Muscle layer of colon (tissue), 2 donors: ENCODE results near the gene TCF7L2.
A peak's percentile ranks its signal among the peaks of the same experiment; 100 is the strongest.

Source experiments
- H3K27ac ChIP-seq: one replicate; pipeline ENCODE4 v1.7.0; 2013; ENCODE audit warnings: low read depth, mild to moderate bottlenecking, low read length, moderate library complexity
- H3K27me3 ChIP-seq, 2 donors: one replicate each; pipeline ENCODE4 v1.7.0; 2013; ENCODE audit warnings: low read length in 2 of 2, mild to moderate bottlenecking in 2 of 2; ENCODE audit not compliant: insufficient read depth in 2 of 2, control insufficient read depth in 1 of 2
- H3K36me3 ChIP-seq: one replicate; pipeline ENCODE4 v1.7.0; 2013; ENCODE audit warnings: mild to moderate bottlenecking, low read length; ENCODE audit not compliant: insufficient read depth
- H3K4me1 ChIP-seq: one replicate; pipeline ENCODE4 v1.7.0; 2013; ENCODE audit warnings: mild to moderate bottlenecking, low read length; ENCODE audit not compliant: insufficient read depth
- H3K4me3 ChIP-seq, 2 donors: one replicate each; pipeline ENCODE4 v1.7.0; 2013; ENCODE audit warnings: low read length in 2 of 2, low read depth in 1 of 2, mild to moderate bottlenecking in 1 of 2, moderate library complexity in 1 of 2
- H3K9ac ChIP-seq: one replicate; pipeline ENCODE4 v1.7.0; 2013; ENCODE audit warnings: low read length
- H3K9me3 ChIP-seq: one replicate; pipeline ENCODE4 v1.7.0; 2013; ENCODE audit warnings: mild to moderate bottlenecking, low read length
- donor health status: abdominal sarcoma.
- donor health status: Adenocarcinoma of cecum.

The TCF7L2 gene

DNA sequence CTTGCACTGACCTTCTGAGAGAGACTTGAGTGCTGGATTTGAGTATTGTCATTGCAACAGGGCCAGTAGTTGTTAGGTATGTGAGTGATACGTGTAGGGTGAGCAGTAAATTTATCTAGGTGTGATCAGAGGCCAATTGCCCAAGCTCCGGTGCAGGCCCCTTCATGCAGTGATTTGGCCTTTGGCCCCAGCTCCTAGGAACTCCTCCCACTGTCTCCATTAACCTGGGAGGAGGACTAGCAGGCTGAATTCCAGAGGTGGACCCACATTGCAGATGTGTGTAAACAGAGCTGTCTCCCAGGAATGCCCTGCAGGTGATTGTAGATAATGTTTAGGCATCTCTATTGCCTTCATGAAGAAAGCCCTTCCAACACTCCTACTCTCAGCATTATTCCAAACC lies 19.5 kb downstream of the TCF7L2 start:
- no peak overlapping the region for H3K27ac ChIP-seq
- H3K4me3 ChIP-seq: no peak overlapping the region
- no peak overlapping the region for H3K9ac ChIP-seq
- peaks cover 24% of the 10 kb centered on the region for H3K4me1 ChIP-seq
- H3K9me3 ChIP-seq: no peaks in the 10 kb centered on the region
- H3K36me3 ChIP-seq: no peaks in the 10 kb centered on the region
- H3K27me3 ChIP-seq: no peaks in the 10 kb centered on the region

DNA sequence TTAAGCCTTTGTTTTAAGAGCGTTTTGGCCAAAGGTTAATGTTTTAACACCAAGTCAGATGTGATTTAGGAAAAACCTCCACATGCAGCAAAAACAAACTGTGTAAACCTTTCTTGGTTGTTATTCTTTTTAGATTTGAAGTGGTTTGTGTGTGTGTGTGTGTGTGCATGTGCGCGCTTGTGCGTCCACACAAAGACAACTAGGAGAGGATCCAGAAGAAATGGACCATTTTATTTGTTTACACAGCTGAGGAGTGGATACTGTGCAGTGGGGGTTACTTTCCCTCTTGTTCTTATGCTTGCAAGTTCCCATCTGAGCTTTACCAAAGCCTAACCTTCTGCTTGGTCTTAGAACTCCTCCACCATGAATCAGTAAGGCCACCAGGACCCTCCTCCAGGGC lies 20.0 kb downstream of the TCF7L2 start:
- H3K27ac ChIP-seq: no peak overlapping the region
- H3K4me1 ChIP-seq: peaks cover 19% of the 10 kb centered on the region
- H3K36me3 ChIP-seq: no peaks in the 10 kb centered on the region
- no peak overlapping the region for H3K4me3 ChIP-seq
- H3K9me3 ChIP-seq: no peaks in the 10 kb centered on the region
- H3K9ac ChIP-seq: no peak overlapping the region
- H3K27me3 ChIP-seq: no peaks in the 10 kb centered on the region

DNA sequence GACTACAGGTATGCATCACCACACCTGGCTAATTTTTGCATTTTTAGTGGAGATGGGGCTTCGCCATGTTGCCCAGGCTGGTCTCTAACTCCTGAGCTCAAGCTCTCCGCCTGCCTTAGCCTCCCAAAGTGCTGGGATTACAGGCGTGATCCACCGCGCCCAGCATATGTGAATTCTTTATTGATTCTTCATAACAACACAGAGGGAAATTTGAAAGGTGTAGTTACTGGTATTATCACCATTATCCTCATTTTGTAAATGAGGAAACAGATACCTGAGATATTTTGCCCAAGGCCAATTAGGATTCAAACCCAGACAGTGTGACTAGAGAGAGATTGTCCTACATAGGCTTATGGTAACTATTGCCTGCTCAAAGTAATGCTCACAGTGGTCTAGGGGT lies 22.6 kb downstream of the TCF7L2 start:
- no peak overlapping the region for H3K4me3 ChIP-seq
- H3K9ac ChIP-seq: no peak overlapping the region
- H3K27me3 ChIP-seq: no peaks in the 10 kb centered on the region
- no peak overlapping the region for H3K27ac ChIP-seq
- H3K36me3 ChIP-seq: no peaks in the 10 kb centered on the region
- peaks cover 27% of the 10 kb centered on the region for H3K4me1 ChIP-seq
- H3K9me3 ChIP-seq: no peaks in the 10 kb centered on the region

DNA sequence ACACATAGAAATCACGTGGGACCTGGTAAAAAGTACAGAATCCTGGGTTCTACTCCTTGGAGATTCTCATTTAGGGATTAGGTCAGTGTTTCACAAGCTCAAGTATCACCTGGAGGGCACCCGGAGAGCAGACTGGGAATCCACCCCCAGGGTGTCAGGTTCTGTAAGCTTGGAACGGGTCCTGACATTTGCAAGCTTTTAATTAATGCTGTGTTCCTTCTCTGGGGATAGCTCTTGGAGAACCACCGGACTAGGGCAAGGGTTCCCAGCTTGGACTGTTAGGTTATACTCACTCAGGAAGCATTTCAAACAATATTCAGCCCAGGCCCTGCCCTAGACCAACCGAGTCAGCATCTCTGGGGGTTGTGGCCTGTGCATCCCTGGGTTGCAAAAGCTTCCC lies 23.0 kb downstream of the TCF7L2 start:
- Histone ChIP-seq H3K4me3 (no peak overlapping the region), H3K27me3 (no peaks in the 10 kb centered on the region), H3K9me3 (no peaks in the 10 kb centered on the region), H3K4me1 (peaks cover 29% of the 10 kb centered on the region), H3K27ac (no peak overlapping the region), H3K36me3 (no peaks in the 10 kb centered on the region), H3K9ac (no peak overlapping the region)

DNA sequence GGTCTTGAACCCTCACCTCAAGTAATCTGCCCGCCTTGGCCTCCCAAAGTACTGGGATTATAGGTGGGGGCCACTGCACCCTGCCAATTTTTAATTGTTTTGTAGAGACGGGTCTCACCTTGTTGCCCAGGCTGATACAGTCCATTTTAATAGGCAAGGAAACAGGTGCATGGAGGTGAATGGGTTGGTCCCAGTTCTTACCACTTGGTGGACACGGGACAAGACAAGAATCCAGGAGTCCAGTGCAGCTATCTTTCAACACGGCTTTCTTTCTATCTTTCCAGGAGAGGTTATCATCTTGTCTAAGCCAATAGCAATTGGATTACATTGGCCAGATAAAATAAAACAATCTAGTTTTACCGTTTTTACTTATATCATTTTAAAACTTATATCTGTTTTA lies 23.8 kb downstream of the TCF7L2 start:
- Histone ChIP-seq H3K4me3 (no peak overlapping the region), H3K36me3 (no peaks in the 10 kb centered on the region), H3K9ac (no peak overlapping the region), H3K27me3 (no peaks in the 10 kb centered on the region), H3K9me3 (no peaks in the 10 kb centered on the region), H3K4me1 (peaks cover 29% of the 10 kb centered on the region), H3K27ac (no peak overlapping the region)

DNA sequence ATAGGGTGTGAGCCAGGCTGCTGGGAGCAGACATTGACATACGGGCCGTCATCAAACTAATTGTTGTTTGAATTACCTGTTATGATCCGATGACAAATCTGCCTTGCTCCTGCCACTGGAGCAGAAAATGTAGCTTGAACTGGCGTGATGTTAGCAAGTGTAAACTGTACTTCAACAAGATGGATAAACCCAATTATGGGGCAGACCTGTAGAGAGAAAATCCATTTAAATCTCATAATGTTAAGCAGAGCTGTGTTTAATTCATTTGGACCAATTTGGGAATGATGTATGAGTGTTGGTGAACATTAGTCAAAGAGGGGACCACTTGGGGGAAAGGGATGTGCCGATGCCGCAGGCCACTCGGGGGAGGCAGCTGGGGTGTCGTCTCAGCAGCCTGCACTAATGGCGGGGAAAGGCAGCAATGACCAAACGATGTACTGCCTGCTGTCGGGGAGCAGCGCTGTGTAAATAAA lies 27.4 kb downstream of the TCF7L2 start:
- H3K27me3 ChIP-seq: no peaks in the 10 kb centered on the region
- H3K27ac ChIP-seq: no peak overlapping the region
- peaks cover 58% of the 10 kb centered on the region for H3K4me1 ChIP-seq
- H3K9me3 ChIP-seq: no peaks in the 10 kb centered on the region
- no peak overlapping the region for H3K9ac ChIP-seq
- H3K4me3 ChIP-seq: no peak overlapping the region
- no peaks in the 10 kb centered on the region for H3K36me3 ChIP-seq

DNA sequence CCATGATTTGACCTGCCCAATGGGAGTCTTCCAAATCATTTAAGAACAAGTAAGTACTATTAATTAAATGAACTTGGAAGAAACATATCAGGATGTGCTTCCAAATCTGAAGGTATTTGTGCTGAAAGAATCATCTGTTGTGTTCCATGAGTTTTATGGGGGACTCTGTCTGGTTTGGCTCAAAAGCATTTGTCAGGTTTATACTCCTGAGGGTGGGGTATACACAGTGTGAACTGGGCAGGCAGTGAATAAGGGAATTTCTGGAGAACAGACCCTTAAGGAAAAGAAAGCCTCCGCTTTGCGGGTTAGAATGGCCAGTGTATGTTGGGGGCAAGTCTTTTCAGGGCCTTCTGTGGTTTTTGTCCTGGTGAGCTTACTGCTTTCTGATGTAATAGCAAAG lies 29.9 kb downstream of the TCF7L2 start:
- Histone ChIP-seq H3K9ac (no peak overlapping the region), H3K27me3 (no peaks in the 10 kb centered on the region), H3K27ac (no peak overlapping the region), H3K4me1 (peaks cover 66% of the 10 kb centered on the region), H3K36me3 (no peaks in the 10 kb centered on the region), H3K4me3 (no peak overlapping the region), H3K9me3 (no peaks in the 10 kb centered on the region)

DNA sequence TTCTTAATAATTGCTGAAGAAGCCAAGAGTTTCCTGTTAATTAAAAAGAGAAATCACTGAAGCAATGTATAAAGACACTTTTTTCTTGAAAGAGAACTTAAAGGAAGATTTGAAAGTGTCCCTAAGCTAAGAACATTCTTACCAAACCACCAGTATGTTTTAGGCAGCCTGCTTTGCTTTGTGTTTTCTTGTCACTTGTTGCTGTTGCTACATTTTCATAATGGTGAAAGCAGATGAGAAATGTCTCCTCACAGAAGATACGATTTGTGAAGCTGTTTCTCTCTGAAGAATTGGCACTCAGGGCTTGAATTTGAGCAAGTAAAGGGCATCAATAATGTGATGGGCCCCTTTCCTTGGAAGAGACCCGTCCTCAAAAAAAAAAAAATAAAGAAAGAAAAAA lies 30.9 kb downstream of the TCF7L2 start:
- Histone ChIP-seq H3K4me1 (peaks cover 73% of the 10 kb centered on the region), H3K27ac (no peak overlapping the region), H3K9ac (no peak overlapping the region), H3K9me3 (no peaks in the 10 kb centered on the region), H3K4me3 (no peak overlapping the region), H3K27me3 (no peaks in the 10 kb centered on the region), H3K36me3 (no peaks in the 10 kb centered on the region)

DNA sequence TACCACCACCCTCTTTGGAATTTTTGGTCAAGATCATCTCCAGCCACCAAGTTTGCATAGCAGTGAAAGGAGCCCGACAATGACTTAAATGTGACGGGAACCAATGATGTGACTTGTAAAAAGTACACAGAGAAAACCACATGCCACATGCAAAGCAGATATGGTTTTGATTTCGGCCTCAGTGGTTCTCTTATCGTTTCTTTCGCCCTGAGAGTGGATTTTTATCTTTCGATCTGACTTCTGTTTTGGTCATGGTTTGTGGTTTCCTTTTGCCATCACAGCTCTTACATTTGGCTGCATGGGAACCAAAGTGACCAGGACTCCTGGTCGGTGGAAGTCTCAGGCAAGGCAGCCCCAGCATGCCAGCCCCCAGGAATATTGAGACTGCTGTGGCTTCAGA lies 31.5 kb downstream of the TCF7L2 start:
- H3K9me3 ChIP-seq: no peaks in the 10 kb centered on the region
- H3K36me3 ChIP-seq: no peaks in the 10 kb centered on the region
- H3K4me3 ChIP-seq: no peak overlapping the region
- H3K27ac ChIP-seq: no peak overlapping the region
- no peak overlapping the region for H3K9ac ChIP-seq
- H3K4me1 ChIP-seq: peaks cover 73% of the 10 kb centered on the region
- no peaks in the 10 kb centered on the region for H3K27me3 ChIP-seq

DNA sequence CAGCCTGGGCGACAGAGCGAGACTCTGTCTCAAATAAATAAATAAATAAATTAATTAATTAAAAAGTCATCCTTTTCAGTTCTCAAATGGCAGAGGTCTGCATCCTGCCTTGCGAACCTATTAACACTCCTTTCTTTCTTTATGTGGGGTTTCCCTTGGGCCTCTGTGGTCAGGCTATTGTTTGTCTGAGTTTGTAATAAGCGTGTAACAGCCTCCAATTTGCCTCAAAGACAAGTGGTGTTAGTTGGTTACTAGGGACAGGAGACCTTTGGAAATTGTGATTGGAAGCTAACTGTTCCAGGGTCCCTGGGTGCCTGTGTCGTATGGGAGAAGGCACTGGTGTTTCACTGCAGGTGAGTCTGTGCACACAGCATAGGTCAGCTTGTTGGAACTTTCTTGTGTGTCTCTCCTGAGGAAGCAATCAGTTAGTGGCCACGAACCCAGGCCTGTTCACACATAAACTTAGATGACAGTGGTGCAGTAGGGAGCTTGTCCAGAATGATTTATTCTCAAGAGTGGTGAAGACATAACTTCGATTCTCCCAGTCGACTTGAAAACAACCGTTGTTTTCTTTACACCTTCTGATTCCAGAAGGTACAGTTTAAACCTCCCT lies 33.5 kb downstream of the TCF7L2 start:
- Histone ChIP-seq H3K4me3 (no peak overlapping the region), H3K4me1 (peaks cover 74% of the 10 kb centered on the region), H3K9ac (no peak overlapping the region), H3K27me3 (no peaks in the 10 kb centered on the region), H3K36me3 (no peaks in the 10 kb centered on the region), H3K27ac (no peak overlapping the region), H3K9me3 (no peaks in the 10 kb centered on the region)

DNA sequence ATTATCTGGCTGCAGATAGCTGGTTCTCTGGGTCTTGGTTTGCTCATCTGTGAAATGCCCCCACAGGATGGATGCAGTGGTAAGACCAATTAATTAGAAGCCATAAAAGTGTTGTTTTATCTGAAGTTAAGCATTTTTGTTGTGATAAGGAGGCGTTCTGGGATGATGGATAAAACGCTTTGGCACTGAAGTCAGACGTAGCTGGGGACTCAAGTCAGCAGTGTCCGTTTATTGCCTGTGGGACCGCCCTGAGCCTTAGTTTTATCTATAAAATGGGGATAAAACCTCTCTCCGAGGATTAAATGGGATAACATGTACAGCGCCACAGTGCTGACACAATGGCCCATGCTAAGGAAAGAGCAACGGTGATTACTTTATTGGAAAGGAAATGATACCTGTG lies 34.7 kb downstream of the TCF7L2 start:
- Histone ChIP-seq H3K4me3 (no peak overlapping the region), H3K9ac (no peak overlapping the region), H3K27me3 (no peaks in the 10 kb centered on the region), H3K36me3 (no peaks in the 10 kb centered on the region), H3K4me1 (peaks cover 76% of the 10 kb centered on the region), H3K27ac (no peak overlapping the region), H3K9me3 (no peaks in the 10 kb centered on the region)

DNA sequence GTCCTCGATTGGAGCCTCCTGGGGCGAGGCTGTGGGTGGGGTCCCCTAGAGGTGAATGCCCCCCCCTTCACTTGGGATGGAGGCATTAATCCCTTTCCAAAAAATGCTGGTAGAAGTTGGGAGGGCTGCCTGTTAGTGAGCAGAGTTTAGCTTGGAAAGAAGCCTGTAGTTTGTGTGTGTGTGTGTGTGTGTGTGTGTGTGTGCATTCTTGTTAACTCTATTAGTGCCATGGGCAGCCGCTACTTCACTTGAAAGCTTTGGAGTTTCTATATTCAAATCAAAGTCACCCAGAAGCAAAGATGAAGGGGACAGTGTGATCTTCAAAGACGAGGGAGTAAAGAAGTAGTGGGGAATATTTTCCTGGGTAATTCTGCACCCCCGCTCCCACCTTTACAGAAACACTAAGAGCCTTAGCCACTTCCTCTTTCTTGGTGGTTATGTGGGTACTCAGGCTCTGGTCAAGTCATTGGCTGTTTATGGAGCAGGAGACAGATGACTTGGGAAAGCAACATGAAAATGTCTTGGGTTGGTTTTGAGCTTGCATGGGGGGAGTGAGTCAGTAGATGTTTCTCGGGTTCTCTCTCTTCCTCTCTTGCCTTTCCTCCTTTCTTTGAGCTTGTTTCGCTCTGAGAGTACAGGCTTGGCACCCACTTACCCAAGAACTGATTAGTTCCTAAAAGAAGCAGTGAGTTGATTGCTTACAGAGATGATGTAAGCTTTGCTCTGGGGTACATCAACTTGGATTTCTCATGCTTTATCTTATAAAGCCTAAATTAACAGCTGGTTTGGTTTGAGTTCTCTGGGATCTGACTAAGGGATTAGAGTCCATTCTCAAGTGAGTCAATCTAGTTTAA lies 35.9 kb downstream of the TCF7L2 start:
- Histone ChIP-seq H3K9me3 (no peaks in the 10 kb centered on the region), H3K4me1 (peaks cover 69% of the 10 kb centered on the region), H3K9ac (no peak overlapping the region), H3K36me3 (no peaks in the 10 kb centered on the region), H3K27ac (peak overlapping the region; percentile 58), H3K4me3 (peak overlapping the region in 1 of 2 donors; percentile 21), H3K27me3 (no peaks in the 10 kb centered on the region)
